HEK293T (cell line): ENCODE data around the gene TRIM33.

Source experiments
- CTCF ChIA-PET: fragments of 350-600 bp; formaldehyde crosslinking; extraction: SDS; loops from one replicate; lab custom pipeline; 2021; ENCODE audit warnings: antibody characterized with exemption, inconsistent platforms; lab: Yijun Ruan, JAX
- POLR2A ChIA-PET: fragments of 350-600 bp; formaldehyde crosslinking; extraction: SDS; loops from one replicate; lab custom pipeline; 2020; ENCODE audit warnings: antibody characterized with exemption, inconsistent platforms; lab: Yijun Ruan, JAX
- DNase-seq: peaks from one replicate; pipeline ENCODE4 v3.0.0; 2012; ENCODE audit warnings: mixed read lengths; ENCODE audit errors: extremely low spot score
- ARNT ChIP-seq: fragments of 450-650 bp; IDR thresholded peaks from 2 replicates; pipeline ENCODE4 v1.6.1; 2017; ENCODE audit warnings: mild to moderate bottlenecking
- BHLHE40 ChIP-seq: fragments of 450-650 bp; IDR thresholded peaks from 2 replicates; pipeline ENCODE4 v1.6.1; 2016; ENCODE audit warnings: mild to moderate bottlenecking, moderate library complexity, borderline replicate concordance
- CTBP1 ChIP-seq: fragments of 450-650 bp; IDR thresholded peaks from 2 replicates; pipeline ENCODE4 v1.6.1; 2016; ENCODE audit warnings: borderline replicate concordance
- ELF4 ChIP-seq: fragments of 450-650 bp; IDR thresholded peaks from 2 replicates; pipeline ENCODE4 v1.6.1; 2017; ENCODE audit warnings: antibody characterized with exemption
- FOXA1 ChIP-seq: fragments of 450-650 bp; IDR thresholded peaks from 2 replicates; pipeline ENCODE4 v1.6.1; 2016; ENCODE audit warnings: mild to moderate bottlenecking
- FOXK2 ChIP-seq: fragments of 450-650 bp; IDR thresholded peaks from 2 replicates; pipeline ENCODE4 v1.6.1; 2016; ENCODE audit warnings: mild to moderate bottlenecking
- FOXM1 ChIP-seq: fragments of 450-650 bp; IDR thresholded peaks from 2 replicates; pipeline ENCODE4 v1.6.1; 2017; ENCODE audit warnings: mild to moderate bottlenecking, borderline replicate concordance
- HDGF ChIP-seq: fragments of 450-650 bp; IDR thresholded peaks from 2 replicates; pipeline ENCODE4 v1.6.1; 2017; ENCODE audit warnings: antibody characterized with exemption, borderline replicate concordance
- L3MBTL2 ChIP-seq: fragments of 450-650 bp; conservative IDR thresholded peaks from 2 replicates; pipeline ENCODE4 v1.6.1; 2016; ENCODE audit warnings: mild to moderate bottlenecking
- LEF1 ChIP-seq: fragments of 450-650 bp; IDR thresholded peaks from 2 replicates; pipeline ENCODE4 v1.6.1; 2017; ENCODE audit warnings: mild to moderate bottlenecking, borderline replicate concordance
- NFRKB ChIP-seq: fragments of 450-650 bp; IDR thresholded peaks from 2 replicates; pipeline ENCODE4 v1.6.1; 2016; ENCODE audit warnings: mild to moderate bottlenecking, moderate library complexity
- SP1 ChIP-seq: fragments of 450-650 bp; IDR thresholded peaks from 2 replicates; pipeline ENCODE4 v1.6.1; 2017
- SUZ12 ChIP-seq: fragments of 450-650 bp; IDR thresholded peaks from 2 replicates; pipeline ENCODE4 v1.6.1; 2016; ENCODE audit warnings: mild to moderate bottlenecking
- TARDBP ChIP-seq: fragments of 450-650 bp; IDR thresholded peaks from 2 replicates; pipeline ENCODE4 v1.6.1; 2016
- ZNF384 ChIP-seq: fragments of 450-650 bp; IDR thresholded peaks from 2 replicates; pipeline ENCODE4 v1.6.1; 2016
- TF ChIP-seq, protein P1 (sequence below): fragments of 450-650 bp; IDR thresholded peaks from 2 replicates; pipeline ENCODE4 v1.6.1; 2016

Gene TRIM33

DNA sequence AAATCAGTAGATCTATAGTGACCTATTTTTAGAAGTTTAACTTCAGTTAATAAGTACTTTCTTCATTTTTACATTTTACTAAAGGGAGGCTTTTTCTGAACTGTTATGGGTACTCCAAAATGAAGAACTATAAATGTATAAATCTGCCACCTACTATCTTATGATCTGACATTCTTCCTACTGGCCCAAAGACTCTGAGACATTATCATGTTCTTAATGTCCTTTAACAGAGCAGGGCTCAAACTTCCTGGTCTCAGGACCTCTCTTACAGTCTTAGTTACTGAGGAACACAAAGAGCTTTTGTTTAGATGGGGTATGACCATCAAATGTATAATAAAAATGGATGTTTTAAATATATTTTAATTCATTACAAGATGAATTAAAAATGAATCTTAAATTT is 8.9 kb downstream of the TRIM33 start:
- POLR2A ChIA-PET = no interaction called here
- TF ChIP-seq BHLHE40 (no peak), FOXK2 (no peak), ZNF384 (no peak), NFRKB (no peak), SP1 (no peak), ELF4 (no peak), CTBP1 (no peak), HDGF (no peak), L3MBTL2 (no peak), FOXA1 (no peak), ARNT (no peak), LEF1 (no peak), FOXM1 (no peak), TARDBP (no peak), SUZ12 (no peak)
- TF ChIP-seq, protein P1, sequence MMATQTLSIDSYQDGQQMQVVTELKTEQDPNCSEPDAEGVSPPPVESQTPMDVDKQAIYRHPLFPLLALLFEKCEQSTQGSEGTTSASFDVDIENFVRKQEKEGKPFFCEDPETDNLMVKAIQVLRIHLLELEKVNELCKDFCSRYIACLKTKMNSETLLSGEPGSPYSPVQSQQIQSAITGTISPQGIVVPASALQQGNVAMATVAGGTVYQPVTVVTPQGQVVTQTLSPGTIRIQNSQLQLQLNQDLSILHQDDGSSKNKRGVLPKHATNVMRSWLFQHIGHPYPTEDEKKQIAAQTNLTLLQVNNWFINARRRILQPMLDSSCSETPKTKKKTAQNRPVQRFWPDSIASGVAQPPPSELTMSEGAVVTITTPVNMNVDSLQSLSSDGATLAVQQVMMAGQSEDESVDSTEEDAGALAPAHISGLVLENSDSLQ = no peak
- CTCF ChIA-PET = no interaction called here
- DNase-seq = no peak

DNA sequence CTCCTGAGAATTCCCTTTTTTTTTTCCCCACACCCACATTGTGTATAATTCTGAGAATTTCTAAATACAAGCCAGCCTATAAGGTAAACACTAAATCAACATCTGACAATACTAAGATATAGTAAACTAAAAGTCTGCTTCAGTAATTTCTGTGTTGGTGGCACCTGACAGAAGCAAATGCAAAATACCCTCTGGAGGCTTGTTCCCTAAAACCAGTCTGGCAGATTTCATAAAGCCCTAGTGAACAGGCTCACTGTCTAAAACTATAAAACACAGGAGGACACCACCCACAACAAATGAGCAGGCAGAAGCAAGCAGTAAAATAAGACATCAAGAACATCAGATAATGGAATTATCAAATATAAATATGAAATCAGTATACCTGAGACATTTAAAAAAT is 11.5 kb downstream of the TRIM33 start:
- POLR2A ChIA-PET = no interaction called here
- TF ChIP-seq, protein P1 = no peak
- TF ChIP-seq ELF4 = no peak
- no peak for TF ChIP-seq CTBP1
- no peak for TF ChIP-seq FOXA1
- no peak for TF ChIP-seq SUZ12
- DNase-seq = no peak
- CTCF ChIA-PET = no interaction called here

DNA sequence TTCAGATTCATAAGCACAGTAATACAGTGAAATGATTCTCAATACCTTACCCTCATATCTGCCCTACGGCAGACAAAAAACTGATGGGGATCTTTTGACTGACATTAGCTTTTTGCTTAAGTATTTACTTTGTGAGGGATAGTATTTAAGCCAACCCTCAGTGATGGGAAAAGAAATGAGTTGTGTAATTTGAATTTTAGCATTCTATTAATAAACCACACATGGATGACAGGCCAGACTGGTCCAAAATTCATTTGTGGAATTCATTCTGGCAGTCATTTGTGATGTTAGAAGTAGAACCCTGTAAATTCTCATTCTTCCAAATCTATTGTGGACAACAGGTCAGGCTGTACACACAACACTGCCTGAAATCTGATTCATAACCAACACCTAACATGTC is 14.9 kb downstream of the TRIM33 start:
- no peak for DNase-seq
- TF ChIP-seq LEF1 = no peak
- TF ChIP-seq, protein P1 = no peak
- TF ChIP-seq SP1 = no peak
- TF ChIP-seq CTBP1 = no peak
- TF ChIP-seq HDGF = no peak
- no peak for TF ChIP-seq L3MBTL2
- no peak for TF ChIP-seq ELF4
- no peak for TF ChIP-seq NFRKB
- no peak for TF ChIP-seq ARNT
- TF ChIP-seq BHLHE40 = no peak
- ChIA-PET CTCF (no interaction called here), POLR2A (no interaction called here)

DNA sequence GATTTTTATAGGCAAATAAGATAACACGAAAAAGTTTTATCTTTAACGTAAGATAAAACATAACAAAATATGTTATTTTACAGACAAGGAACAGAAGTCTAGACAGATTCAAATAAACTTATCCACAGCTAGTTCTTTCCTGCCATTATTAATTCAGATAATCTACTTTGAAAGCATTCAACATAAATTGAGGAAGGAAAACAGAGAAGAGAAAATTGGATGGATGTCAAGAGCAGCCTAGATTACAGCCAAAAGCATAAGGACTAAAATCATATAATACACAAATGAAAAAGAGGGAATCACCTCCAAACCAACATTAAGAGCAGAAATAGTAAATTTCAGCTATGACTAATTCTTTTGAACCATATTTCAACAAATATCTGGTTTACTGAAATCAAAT is 15.5 kb downstream of the TRIM33 start:
- ChIA-PET POLR2A (no interaction called here), CTCF (no interaction called here)
- TF ChIP-seq SP1 (no peak), CTBP1 (no peak), ELF4 (no peak), BHLHE40 (no peak), SUZ12 (no peak), ARNT (no peak)
- DNase-seq = no peak

DNA sequence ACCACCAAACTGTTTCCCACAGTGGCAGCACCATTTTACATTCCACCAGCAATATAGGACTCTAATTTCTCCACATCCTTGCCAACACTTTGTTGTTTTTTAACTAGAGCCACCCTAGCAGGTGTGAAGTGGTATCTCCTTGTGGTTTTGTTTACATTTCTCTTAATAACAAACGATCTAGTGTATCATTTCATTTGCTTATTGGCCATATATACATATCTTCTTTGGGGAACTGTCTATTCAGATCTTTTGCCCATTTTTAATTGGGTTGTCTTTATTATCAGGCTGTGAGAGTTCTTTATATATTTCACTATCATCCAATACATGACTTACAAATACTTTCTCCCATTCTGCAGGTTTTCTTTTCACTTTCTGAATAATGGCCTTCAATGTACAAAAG is 18.0 kb downstream of the TRIM33 start:
- TF ChIP-seq BHLHE40 (no peak), ARNT (no peak), L3MBTL2 (no peak)
- no peak for DNase-seq
- ChIA-PET POLR2A (no interaction called here), CTCF (no interaction called here)

DNA sequence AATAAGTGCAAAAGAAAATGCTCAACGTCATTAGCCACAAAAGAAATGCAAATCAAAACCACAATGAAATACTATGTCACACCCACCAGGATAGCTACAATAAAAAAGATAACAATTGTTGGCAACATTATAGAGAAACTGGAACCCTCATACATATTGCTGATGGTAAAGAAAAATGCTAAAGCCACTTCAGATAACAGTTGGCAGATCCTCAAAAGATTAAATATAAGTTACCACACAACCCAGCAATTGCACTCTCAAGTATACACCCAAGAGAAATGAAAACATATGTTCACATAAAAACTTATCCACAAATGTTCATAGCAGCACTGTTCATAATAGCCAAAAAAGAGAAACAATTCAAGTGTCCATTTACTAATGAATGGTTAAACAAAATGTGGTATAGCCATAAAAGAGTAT is 20.7 kb downstream of the TRIM33 start:
- ChIA-PET POLR2A (no interaction called here), CTCF (no interaction called here)
- TF ChIP-seq TARDBP = no peak
- TF ChIP-seq FOXK2 = no peak
- no peak for TF ChIP-seq CTBP1
- TF ChIP-seq LEF1 = no peak
- TF ChIP-seq ELF4 = no peak
- TF ChIP-seq, protein P1 = no peak
- TF ChIP-seq ARNT = no peak
- TF ChIP-seq ZNF384 = no peak
- TF ChIP-seq BHLHE40 = no peak
- TF ChIP-seq L3MBTL2 = no peak
- TF ChIP-seq FOXA1 = no peak
- TF ChIP-seq SP1 = no peak
- no peak for TF ChIP-seq FOXM1
- no peak for TF ChIP-seq SUZ12
- TF ChIP-seq HDGF = no peak
- TF ChIP-seq NFRKB = no peak
- DNase-seq = no peak
